ENCODE measurements around the gene NIPAL4. TPM values are rescaled to one million over a fixed set of nuclear protein-coding genes. Genes with fewer than 3 reads are reported as not detected.
A peak's percentile ranks its signal among the peaks of the same experiment; 100 is the strongest.

Gene NIPAL4
- total and polyA plus RNA-seq, 8 donors = 0.19 to 8.3 (median 3.3) TPM; not detected in 1

DNA sequence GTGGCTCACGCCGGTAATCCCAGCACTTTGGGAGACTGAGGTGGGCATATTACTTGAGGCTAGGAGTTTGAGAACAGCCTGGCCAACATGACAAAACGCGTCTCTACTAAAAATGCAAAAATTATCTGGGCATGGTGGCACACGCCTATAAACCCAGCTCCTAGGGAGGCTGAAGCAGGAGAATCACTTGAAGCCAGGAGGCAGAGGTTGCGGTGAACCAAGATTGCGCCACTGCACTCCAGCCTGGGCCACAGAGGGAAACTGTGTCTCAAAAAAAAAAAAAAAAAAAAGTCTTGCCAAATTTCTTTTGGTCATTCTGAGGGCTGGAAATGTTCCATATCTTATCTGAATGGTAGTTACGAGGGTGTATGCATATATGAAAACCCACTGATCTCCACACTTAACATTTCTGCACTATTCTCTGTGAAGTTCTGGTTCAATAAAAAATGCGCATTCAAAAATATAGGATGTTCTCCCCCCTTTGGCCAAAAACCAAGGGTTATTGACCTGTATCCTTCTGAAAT, 13.5 kb upstream of the NIPAL4 start:
- Histone ChIP-seq H3K4me3 (no peak overlapping the region), H3K9me3 (no peaks in the 10 kb centered on the region), H3K36me3 (no peaks in the 10 kb centered on the region), H3K27ac (peak overlapping the region in 4 of 5 donors; percentile 65 to 79 (median 68)), H3K4me1 (peaks cover 0 to 39% (median 14%) of the 10 kb centered on the region in 4 donors), H3K27me3 (no peaks in the 10 kb centered on the region)
- no peak for DNase-seq
- TF ChIP-seq EP300 (IDR thresholded peaks at IDR 0.05) (no peak), POLR2A (IDR thresholded peaks at IDR 0.05) (no peak), POLR2AphosphoS5 (IDR thresholded peaks at IDR 0.05) (no peak)
- TF ChIP-seq, protein P1, sequence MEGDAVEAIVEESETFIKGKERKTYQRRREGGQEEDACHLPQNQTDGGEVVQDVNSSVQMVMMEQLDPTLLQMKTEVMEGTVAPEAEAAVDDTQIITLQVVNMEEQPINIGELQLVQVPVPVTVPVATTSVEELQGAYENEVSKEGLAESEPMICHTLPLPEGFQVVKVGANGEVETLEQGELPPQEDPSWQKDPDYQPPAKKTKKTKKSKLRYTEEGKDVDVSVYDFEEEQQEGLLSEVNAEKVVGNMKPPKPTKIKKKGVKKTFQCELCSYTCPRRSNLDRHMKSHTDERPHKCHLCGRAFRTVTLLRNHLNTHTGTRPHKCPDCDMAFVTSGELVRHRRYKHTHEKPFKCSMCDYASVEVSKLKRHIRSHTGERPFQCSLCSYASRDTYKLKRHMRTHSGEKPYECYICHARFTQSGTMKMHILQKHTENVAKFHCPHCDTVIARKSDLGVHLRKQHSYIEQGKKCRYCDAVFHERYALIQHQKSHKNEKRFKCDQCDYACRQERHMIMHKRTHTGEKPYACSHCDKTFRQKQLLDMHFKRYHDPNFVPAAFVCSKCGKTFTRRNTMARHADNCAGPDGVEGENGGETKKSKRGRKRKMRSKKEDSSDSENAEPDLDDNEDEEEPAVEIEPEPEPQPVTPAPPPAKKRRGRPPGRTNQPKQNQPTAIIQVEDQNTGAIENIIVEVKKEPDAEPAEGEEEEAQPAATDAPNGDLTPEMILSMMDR (IDR thresholded peaks at IDR 0.05) = no peak
- WGBS, 5 donors = 47 to 73% (median 63%) methylated on average over 9 of the region's 9 CpGs
- intact Hi-C loops (cut with DNase I; ENCODE audit: low total_unique reads) = no loop called here

DNA sequence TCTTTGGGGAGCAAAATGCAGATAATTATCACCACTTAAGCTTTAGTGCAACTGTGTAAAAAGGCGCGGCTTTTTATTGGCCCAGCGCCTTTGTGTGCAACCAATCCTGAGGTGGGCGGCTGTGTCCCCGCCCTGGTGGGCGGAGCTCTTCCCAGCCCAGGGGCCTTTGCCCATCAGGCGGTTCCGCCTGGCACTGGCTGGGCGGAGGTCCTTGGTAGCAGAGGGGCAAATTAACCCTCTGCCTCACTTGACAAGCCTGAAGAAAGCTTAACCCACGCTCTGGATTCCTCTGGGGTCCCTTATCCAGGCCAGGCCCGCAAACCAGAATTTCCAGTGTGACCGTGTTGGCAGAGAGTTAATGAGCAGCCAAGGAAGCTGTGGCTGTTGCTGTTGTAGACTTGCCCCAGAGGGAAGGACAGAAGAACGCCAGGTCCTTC, 12.8 kb upstream of the NIPAL4 start:
- no peaks in the 10 kb centered on the region for H3K9me3 ChIP-seq
- peak in 1 of 4 donors; percentile 15 for TF ChIP-seq POLR2A (IDR thresholded peaks at IDR 0.05)
- no peak for TF ChIP-seq POLR2AphosphoS5 (IDR thresholded peaks at IDR 0.05)
- H3K4me1 ChIP-seq = peaks cover 0 to 39% (median 14%) of the 10 kb centered on the region in 4 donors
- H3K36me3 ChIP-seq = no peaks in the 10 kb centered on the region
- DNase-seq = peak; percentile 76 to 93
- peak overlapping the region in 1 of 4 donors; percentile 26 for H3K4me3 ChIP-seq
- H3K27ac ChIP-seq = peak overlapping the region; percentile 65 to 83 (median 70)
- H3K27me3 ChIP-seq = no peaks in the 10 kb centered on the region
- intact Hi-C loops (cut with DNase I; ENCODE audit: low total_unique reads) = no loop called here
- WGBS, 5 donors = 33 to 58% (median 43%) methylated on average over 11 to 13 of the region's 13 CpGs

DNA sequence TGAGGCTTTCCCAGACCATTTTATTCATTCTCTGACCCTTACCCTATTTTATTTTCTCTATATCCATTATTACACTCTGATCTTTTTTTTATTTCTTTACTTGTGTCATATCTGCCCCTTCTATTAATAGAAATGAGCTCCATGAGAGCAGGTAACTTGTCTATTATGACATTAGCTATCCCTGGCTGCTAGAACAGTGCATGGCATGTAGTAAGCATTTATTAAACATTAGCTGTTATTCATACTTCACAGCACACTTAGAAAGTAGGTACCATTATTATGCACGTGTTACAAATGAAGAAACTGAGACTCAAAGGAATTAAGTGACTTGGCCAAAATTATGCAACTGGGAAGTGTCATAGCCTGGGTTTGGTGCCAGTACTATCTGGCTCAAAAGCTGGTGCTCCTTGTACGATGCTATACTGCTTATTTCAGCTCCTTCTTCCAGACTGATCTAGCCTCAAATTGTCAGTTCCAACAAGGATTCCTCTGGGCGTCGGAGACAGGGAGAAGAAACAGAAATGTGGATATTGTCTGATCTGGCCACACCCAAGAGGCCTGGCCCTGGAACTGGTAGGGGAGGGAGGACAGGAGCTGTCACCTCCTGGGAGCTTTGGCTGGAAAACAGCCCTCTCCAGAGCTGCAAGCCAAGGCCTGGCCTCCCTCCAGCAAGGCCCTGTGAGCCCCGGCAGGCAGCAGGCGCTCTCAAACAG, 10.8 kb upstream of the NIPAL4 start:
- Histone ChIP-seq H3K4me1 (peaks cover 0 to 34% (median 14%) of the 10 kb centered on the region in 4 donors), H3K27ac (peak overlapping the region in 4 of 5 donors; percentile 27 to 79 (median 56)), H3K36me3 (no peaks in the 10 kb centered on the region), H3K4me3 (no peak overlapping the region), H3K27me3 (no peaks in the 10 kb centered on the region), H3K9me3 (no peaks in the 10 kb centered on the region)
- 20 to 45% (median 26%) methylated on average over 6 of the region's 6 CpGs for WGBS, 5 donors
- DNase-seq = peak; percentile 73 to 80
- no peak for TF ChIP-seq POLR2AphosphoS5 (IDR thresholded peaks at IDR 0.05)
- intact Hi-C loops (cut with DNase I; ENCODE audit: low total_unique reads) = no loop called here

DNA sequence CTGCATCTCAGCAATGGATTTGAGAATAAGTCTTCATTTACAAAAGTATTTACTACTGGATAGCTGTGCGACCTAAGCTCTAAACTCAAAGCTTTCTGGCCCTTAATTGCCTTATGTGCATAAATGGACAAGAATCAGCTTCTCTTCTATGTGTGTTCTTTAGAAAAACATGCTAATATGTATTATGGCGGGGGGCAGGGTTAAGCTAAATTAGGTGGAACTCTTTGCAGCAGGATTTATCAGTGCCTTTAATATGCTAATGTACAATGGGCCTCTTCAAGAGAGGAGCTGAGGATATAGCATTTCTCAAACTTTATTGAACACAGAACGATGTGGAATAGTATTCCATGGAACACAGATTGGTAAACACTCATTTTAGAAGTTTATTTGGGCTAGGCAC, 10.0 kb upstream of the NIPAL4 start:
- intact Hi-C loops (cut with DNase I; ENCODE audit: low total_unique reads) = no loop called here
- Histone ChIP-seq H3K36me3 (no peaks in the 10 kb centered on the region), H3K4me3 (no peak overlapping the region), H3K27ac (peak overlapping the region in 4 of 5 donors; percentile 27 to 79 (median 56)), H3K27me3 (no peaks in the 10 kb centered on the region), H3K9me3 (no peaks in the 10 kb centered on the region), H3K4me1 (peaks cover 0 to 34% (median 14%) of the 10 kb centered on the region in 4 donors)
- TF ChIP-seq EP300 (IDR thresholded peaks at IDR 0.05) (no peak), POLR2A (IDR thresholded peaks at IDR 0.05) (no peak), POLR2AphosphoS5 (IDR thresholded peaks at IDR 0.05) (no peak)
- TF ChIP-seq, protein P1 (IDR thresholded peaks at IDR 0.05) = no peak
- 89 to 95% (median 93%) methylated on average over 3 of the region's 3 CpGs for WGBS, 5 donors
- DNase-seq = no peak

DNA sequence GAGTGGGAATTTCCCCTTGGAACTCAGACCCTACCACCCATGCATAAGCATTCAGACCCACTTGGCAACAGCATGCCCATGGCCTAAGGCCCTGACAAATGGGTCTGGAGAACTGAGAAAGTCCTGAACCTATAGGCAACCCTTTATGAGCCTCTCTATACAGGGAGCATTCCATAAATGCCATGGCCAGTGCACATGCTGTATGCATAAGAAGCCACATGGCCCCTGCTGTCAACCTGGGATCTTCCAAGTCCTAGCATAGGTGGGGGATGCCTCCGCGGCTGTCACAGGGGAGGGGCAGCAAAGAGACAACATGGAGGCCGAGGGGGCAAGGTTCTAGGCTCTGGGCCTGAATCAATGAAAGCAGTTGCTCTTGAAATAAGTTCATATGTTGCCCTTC, 8.2 kb upstream of the NIPAL4 start:
- no peak overlapping the region for H3K4me3 ChIP-seq
- H3K27ac ChIP-seq = no peak overlapping the region
- intact Hi-C loops (cut with DNase I; ENCODE audit: low total_unique reads) = no loop called here
- H3K9me3 ChIP-seq = no peaks in the 10 kb centered on the region
- H3K4me1 ChIP-seq = peaks cover 0 to 31% (median 14%) of the 10 kb centered on the region in 4 donors
- no peaks in the 10 kb centered on the region for H3K36me3 ChIP-seq
- no peak for DNase-seq
- no peaks in the 10 kb centered on the region for H3K27me3 ChIP-seq
- TF ChIP-seq POLR2AphosphoS5 (IDR thresholded peaks at IDR 0.05) (no peak), EP300 (IDR thresholded peaks at IDR 0.05) (no peak), POLR2A (IDR thresholded peaks at IDR 0.05) (no peak)
- TF ChIP-seq, protein P1 (IDR thresholded peaks at IDR 0.05) = no peak
- 77 to 97% (median 95%) methylated on average over 3 of the region's 3 CpGs for WGBS, 5 donors

Data from stomach (tissue), 9 donors.